Measurements from ENCODE around the gene IKZF3. TPM values are rescaled to one million over a fixed set of nuclear protein-coding genes. Genes with fewer than 3 reads are reported as not detected.
"Not testable (repeated sequence)": the region's sequence is repeated elsewhere in the genome, so short reads cannot be mapped to it uniquely, and the experiment has no call there.

The IKZF3 gene
- total and polyA plus RNA-seq, 7 experiments from 2014 or later: 9.7 to 77.8 (median 55.5) TPM

DNA sequence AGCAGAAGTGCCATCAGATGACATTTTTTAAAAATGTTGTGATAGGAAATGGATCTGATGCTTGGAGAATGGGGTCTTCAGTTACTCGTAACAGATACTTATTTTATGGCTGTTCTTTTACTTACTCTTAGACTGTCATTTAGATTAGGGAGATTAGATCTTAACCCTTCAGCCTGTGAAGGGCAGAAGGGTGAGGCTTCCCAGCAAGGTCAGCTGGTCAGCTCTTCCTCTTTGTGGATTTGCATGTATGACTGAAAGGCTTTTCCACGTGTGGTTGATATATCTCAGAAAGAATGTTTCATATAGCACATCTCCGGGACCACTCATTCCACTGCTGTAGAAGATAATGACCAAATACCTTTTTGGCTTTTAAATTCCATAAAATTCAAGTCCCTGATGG, 98.9 kb downstream of the IKZF3 start:
- Histone ChIP-seq H3K27ac (ENCODE audit: low read depth, low read length) (no peak overlapping the region), H3K36me3 (ENCODE audit: control insufficient read depth in 2 of 3, insufficient read depth in 3 of 3, low read length in 3 of 3) (peaks cover 12 to 37% (median 30%) of the 10 kb centered on the region in 3 experiments), H3K27me3 (ENCODE audit: control insufficient read depth in 2 of 2, insufficient read depth in 2 of 2, low read length in 2 of 2) (no peaks in the 10 kb centered on the region), H3K4me3 (ENCODE audit: low read length) (no peak overlapping the region), H3K4me1 (ENCODE audit: control insufficient read depth in 2 of 2, insufficient read depth in 2 of 2, low read length in 2 of 2) (peaks cover 30 to 55% of the 10 kb centered on the region in 2 donors), H3K9me3 (ENCODE audit: control insufficient read depth in 2 of 3, low read length in 3 of 3) (no peaks in the 10 kb centered on the region)
- intact Hi-C loops (cut with micrococcal nuclease): no loop called here
- Mint-ChIP-seq H3K4me1 (peaks cover 37 to 72% (median 68%) of the 10 kb centered on the region in 7 donors), H3K27ac (peak overlapping the region in 6 of 9 donors; percentile 14 to 95 (median 84)), H3K36me3 (peaks cover 12 to 53% (median 46%) of the 10 kb centered on the region in 5 donors), H3K9me3 (no peaks in the 10 kb centered on the region), H3K27me3 (no peaks in the 10 kb centered on the region), H3K4me3 (peak overlapping the region in 1 of 10 donors; percentile 17)
- ATAC-seq (no peak), DNase-seq (no peak)
- CTCF ChIA-PET: interaction anchor here (0.9 kb wide), 2 partner anchors 23 to 784 kb away, joined by 3 read pairs; no protein-coding TSS in a partner anchor
- POLR2A ChIA-PET: interaction anchor here (0.6 to 3.1 kb wide), 3 partner anchors 10 to 174 kb away, joined by 3 to 26 read pairs (median 5); no protein-coding TSS in a partner anchor

- Histone ChIP-seq H3K36me3 (ENCODE audit: control insufficient read depth in 2 of 3, insufficient read depth in 3 of 3, low read length in 3 of 3) (peaks cover 12 to 37% (median 30%) of the 10 kb centered on the region in 3 experiments), H3K4me1 (ENCODE audit: control insufficient read depth in 2 of 2, insufficient read depth in 2 of 2, low read length in 2 of 2) (peaks cover 20 to 53% of the 10 kb centered on the region in 2 donors)
- H3K27me3 Mint-ChIP-seq; ATAC-seq; H3K4me3 Mint-ChIP-seq; intact Hi-C loops (cut with micrococcal nuclease); H3K9me3 ChIP-seq (ENCODE audit: control insufficient read depth in 2 of 3, low read length in 3 of 3); H3K4me3 ChIP-seq (ENCODE audit: low read length); H3K9me3 Mint-ChIP-seq; DNase-seq; H3K27me3 ChIP-seq (ENCODE audit: control insufficient read depth in 2 of 2, insufficient read depth in 2 of 2, low read length in 2 of 2); H3K27ac ChIP-seq (ENCODE audit: low read depth, low read length): not testable (repeated sequence)
- ChIA-PET CTCF (interaction anchor here (0.9 to 1.2 kb wide), 3 partner anchors 9 to 783 kb away, joined by 3 to 4 read pairs (median 3); no protein-coding TSS in a partner anchor), POLR2A (interaction anchor here (0.6 to 3.1 kb wide), 4 partner anchors 9 to 216 kb away, joined by 3 to 26 read pairs (median 6); partner anchors contain the start of gene PSMD3)
- Mint-ChIP-seq H3K4me1 (peaks cover 30 to 70% (median 62%) of the 10 kb centered on the region in 7 donors), H3K27ac (peak overlapping the region in 1 of 9 donors; percentile 88), H3K36me3 (peaks cover 12 to 53% (median 45%) of the 10 kb centered on the region in 5 donors)
These were observed 99.9 kb downstream of the IKZF3 start for GRCh38 chr17:39764171-39764570.

DNA sequence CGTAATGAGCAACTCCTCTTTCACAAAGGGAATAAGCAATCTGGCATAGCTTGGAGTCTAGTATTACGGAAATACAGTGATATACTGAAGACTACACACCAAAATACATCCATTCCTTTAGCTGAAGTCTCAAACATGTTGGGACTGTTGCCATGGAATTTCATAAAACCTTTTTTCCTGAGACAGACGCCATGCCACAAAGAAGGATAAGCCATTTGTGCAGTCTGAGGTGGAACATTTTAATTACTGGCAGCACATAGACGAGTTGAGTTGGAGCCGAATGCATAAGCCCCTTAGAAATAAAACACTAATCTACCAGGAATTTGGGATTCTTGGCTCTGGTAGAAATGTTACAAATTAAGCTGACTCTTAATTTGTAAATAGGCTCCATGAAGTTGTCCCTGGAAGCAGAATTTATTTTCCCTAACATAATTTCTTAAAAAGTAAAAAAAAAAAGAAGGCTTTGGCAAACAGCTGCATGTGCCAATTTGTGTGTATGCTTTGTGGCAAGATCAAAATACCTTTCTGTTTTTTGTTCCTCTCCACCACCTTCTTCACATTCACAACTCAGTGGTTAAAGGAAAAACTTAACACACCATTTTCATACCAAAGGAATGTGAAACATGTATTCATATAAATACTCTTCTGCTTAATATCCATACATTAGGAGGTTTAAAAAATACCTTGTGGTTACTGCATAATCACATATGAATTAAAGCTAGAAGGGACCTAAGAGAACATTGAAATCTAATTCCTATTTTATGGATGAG, 100.9 kb downstream of the IKZF3 start:
- CTCF ChIA-PET: interaction anchor here (1.0 to 1.2 kb wide), 2 partner anchors 8 to 99 kb away, joined by 4 to 5 read pairs; no protein-coding TSS in a partner anchor
- H3K4me3 ChIP-seq (ENCODE audit: low read length): no peak overlapping the region
- H3K9me3 ChIP-seq (ENCODE audit: control insufficient read depth in 2 of 3, low read length in 3 of 3): no peaks in the 10 kb centered on the region
- Mint-ChIP-seq H3K9me3 (no peaks in the 10 kb centered on the region), H3K27me3 (no peaks in the 10 kb centered on the region), H3K27ac (peak overlapping the region in 6 of 9 donors; percentile 30 to 70 (median 60)), H3K36me3 (peaks cover 6 to 46% (median 40%) of the 10 kb centered on the region in 5 donors), H3K4me3 (peak overlapping the region in 1 of 10 donors; percentile 16), H3K4me1 (peaks cover 28 to 70% (median 62%) of the 10 kb centered on the region in 7 donors)
- POLR2A ChIA-PET: interaction anchor here (0.6 to 3.1 kb wide), 5 partner anchors 8 to 1004 kb away, joined by 4 to 26 read pairs (median 5); no protein-coding TSS in a partner anchor
- ATAC-seq (no peak), DNase-seq (no peak)
- H3K27ac ChIP-seq (ENCODE audit: low read depth, low read length): no peak overlapping the region
- H3K27me3 ChIP-seq (ENCODE audit: control insufficient read depth in 2 of 2, insufficient read depth in 2 of 2, low read length in 2 of 2): no peaks in the 10 kb centered on the region
- peaks cover 12 to 37% (median 28%) of the 10 kb centered on the region in 3 experiments for H3K36me3 ChIP-seq (ENCODE audit: control insufficient read depth in 2 of 3, insufficient read depth in 3 of 3, low read length in 3 of 3)
- H3K4me1 ChIP-seq (ENCODE audit: control insufficient read depth in 2 of 2, insufficient read depth in 2 of 2, low read length in 2 of 2): peaks cover 12 to 53% of the 10 kb centered on the region in 2 donors
- intact Hi-C loops (cut with micrococcal nuclease): no loop called here

- ATAC-seq: no peak
- POLR2A ChIA-PET: interaction anchor here (0.8 to 1.1 kb wide), 4 partner anchors 16 to 105 kb away, joined by 3 to 4 read pairs (median 4); no protein-coding TSS in a partner anchor
- peaks cover 28 to 70% (median 63%) of the 10 kb centered on the region in 7 donors for H3K4me1 Mint-ChIP-seq
These were observed 102.1 kb downstream of the IKZF3 start for GRCh38 chr17:39761861-39762496.

DNA sequence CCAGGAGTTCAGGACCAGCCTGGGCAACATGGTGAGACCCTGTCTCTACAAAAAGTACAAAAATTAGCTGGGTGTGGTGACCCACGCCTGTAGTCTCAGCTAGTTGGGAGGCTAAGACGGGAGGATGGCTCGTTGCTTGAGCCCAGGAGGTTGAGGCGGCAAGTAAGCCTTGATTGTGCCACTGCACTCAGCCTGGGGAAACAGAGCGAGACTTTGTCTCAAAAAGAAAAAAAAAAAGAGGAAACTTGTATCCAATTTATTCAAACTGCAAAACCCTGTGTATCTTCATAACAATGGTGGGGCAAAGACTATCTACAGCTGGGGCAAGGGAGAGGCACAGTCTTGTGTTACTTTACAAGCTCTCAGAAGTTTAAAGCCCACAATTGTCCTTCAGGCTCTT, 104.9 kb downstream of the IKZF3 start:
- peaks cover 0 to 13% (median 10%) of the 10 kb centered on the region in 5 donors for H3K36me3 Mint-ChIP-seq
- H3K9me3 Mint-ChIP-seq: peaks cover 0 to 2% (median 0%) of the 10 kb centered on the region in 11 donors
- intact Hi-C loops (cut with micrococcal nuclease): loop anchor here (5.0 kb wide), 1 partner anchor 33 kb away; no protein-coding TSS in a partner anchor
- peaks cover 36 to 54% of the 10 kb centered on the region in 2 donors for H3K4me1 ChIP-seq (ENCODE audit: control insufficient read depth in 2 of 2, insufficient read depth in 2 of 2, low read length in 2 of 2)
- peaks cover 33 to 67% (median 60%) of the 10 kb centered on the region in 7 donors for H3K4me1 Mint-ChIP-seq
- POLR2A ChIA-PET: interaction anchor here (0.6 to 2.2 kb wide), 11 partner anchors 10 to 106 kb away, joined by 3 to 9 read pairs (median 4); no protein-coding TSS in a partner anchor
- H3K9me3 ChIP-seq (ENCODE audit: control insufficient read depth in 2 of 3, low read length in 3 of 3): no peaks in the 10 kb centered on the region
- CTCF ChIA-PET: interaction anchor here (0.6 to 2.3 kb wide), 4 partner anchors 20 to 105 kb away, joined by 4 to 8 read pairs (median 4); partner anchors contain the start of gene IKZF3
- peak overlapping the region in 8 of 9 donors; percentile 89 to 99 (median 97) for H3K27ac Mint-ChIP-seq
- no peaks in the 10 kb centered on the region for H3K27me3 ChIP-seq (ENCODE audit: control insufficient read depth in 2 of 2, insufficient read depth in 2 of 2, low read length in 2 of 2)
- no peak overlapping the region for H3K4me3 ChIP-seq (ENCODE audit: low read length)
- ATAC-seq (no peak), DNase-seq (no peak)
- peak overlapping the region in 2 of 10 donors; percentile 3 to 85 for H3K4me3 Mint-ChIP-seq
- H3K36me3 ChIP-seq (ENCODE audit: control insufficient read depth in 2 of 3, insufficient read depth in 3 of 3, low read length in 3 of 3): peaks cover 3 to 14% (median 5%) of the 10 kb centered on the region in 3 experiments
- peak overlapping the region; percentile 32 for H3K27ac ChIP-seq (ENCODE audit: low read depth, low read length)
- no peaks in the 10 kb centered on the region for H3K27me3 Mint-ChIP-seq

More at GRCh38 chr17:39761861-39762496, 102.1 kb downstream of the IKZF3 start:
- Mint-ChIP-seq H3K4me3 (no peak overlapping the region), H3K27me3 (no peaks in the 10 kb centered on the region), H3K9me3 (no peaks in the 10 kb centered on the region), H3K36me3 (peaks cover 4 to 39% (median 31%) of the 10 kb centered on the region in 5 donors), H3K27ac (peak overlapping the region in 2 of 9 donors; percentile 40 to 54)
- Histone ChIP-seq H3K9me3 (ENCODE audit: control insufficient read depth in 2 of 3, low read length in 3 of 3) (no peaks in the 10 kb centered on the region), H3K27ac (ENCODE audit: low read depth, low read length) (no peak overlapping the region), H3K4me1 (ENCODE audit: control insufficient read depth in 2 of 2, insufficient read depth in 2 of 2, low read length in 2 of 2) (peaks cover 15 to 53% of the 10 kb centered on the region in 2 donors), H3K27me3 (ENCODE audit: control insufficient read depth in 2 of 2, insufficient read depth in 2 of 2, low read length in 2 of 2) (no peaks in the 10 kb centered on the region), H3K4me3 (ENCODE audit: low read length) (no peak overlapping the region), H3K36me3 (ENCODE audit: control insufficient read depth in 2 of 3, insufficient read depth in 3 of 3, low read length in 3 of 3) (peaks cover 12 to 37% (median 24%) of the 10 kb centered on the region in 3 experiments)
- DNase-seq: no peak
- intact Hi-C loops (cut with micrococcal nuclease): no loop called here
- CTCF ChIA-PET: interaction anchor here (1.0 kb wide), 1 partner anchor 100 kb away, joined by 5 read pairs; no protein-coding TSS in a partner anchor

All from naive thymus-derived CD4-positive, alpha-beta T cell (primary cell).